DMS 273 (cell line): ENCODE data around the gene TTLL11.
A peak's percentile ranks its signal among the peaks of the same experiment; 100 is the strongest.
"Not testable (repeated sequence)": the region's sequence is repeated elsewhere in the genome, so short reads cannot be mapped to it uniquely, and the experiment has no call there.

ENCODE experiments used
- DNase-seq: peaks from one replicate; lab custom pipeline; 2025; ENCODE audit not compliant: unreplicated experiment; lab: John Stamatoyannopoulos, UW

Gene TTLL11

DNA sequence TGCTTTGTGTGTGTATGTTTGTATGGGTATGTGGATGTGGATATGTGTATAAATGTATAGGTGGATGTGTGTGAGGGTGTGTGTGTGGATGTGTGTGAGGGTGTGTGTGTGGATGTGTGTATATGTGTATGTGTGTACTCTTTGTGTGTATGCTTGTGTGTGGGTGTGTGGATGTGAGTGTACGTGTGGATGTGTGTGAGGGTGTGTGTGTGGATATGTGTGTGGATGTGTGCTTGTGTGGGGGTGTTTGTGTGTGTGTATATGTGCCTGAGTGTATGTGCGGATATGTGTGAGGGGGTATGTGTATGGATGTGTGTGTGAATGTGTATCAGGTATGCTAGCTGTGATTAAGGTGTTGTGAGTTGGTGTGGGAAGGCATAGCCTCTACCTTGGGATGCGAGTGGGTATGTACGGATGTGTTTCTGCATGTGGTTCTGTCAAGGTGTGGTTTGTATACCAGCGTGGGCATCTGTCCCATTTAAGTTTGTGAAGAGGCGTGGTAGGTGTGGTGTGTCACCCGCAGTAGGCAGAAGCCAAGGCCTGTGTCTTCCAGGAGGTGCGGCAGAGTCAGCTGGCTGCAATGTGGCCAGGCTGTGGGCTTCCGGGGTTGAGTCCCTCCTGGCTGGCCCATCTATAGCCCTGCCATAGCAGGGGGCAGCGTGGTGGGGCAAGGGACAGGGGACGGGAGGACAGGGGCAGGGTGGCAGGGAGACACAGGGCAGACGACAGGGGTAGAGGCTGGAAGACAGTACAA is 285.9 kb downstream of the TTLL11 start:
- DNase-seq: no peak

DNA sequence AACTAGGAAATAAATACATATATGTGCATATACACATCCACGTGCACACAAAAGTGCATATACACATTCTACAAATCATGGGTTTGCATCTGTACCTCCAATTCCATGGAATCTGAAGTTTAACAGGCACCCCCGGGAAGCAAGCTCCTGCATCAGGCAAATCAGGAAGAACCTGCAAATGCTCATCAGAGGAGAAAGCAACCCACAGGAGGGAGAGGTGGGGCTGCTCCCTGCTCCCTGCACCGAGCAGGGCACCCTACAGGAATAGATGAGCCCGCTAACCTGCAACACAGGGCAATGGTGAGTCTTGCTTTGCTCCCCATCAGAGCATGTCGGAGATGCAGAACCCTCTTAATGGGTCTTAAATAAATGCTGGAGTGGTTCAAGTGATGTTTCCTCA is 290.4 kb downstream of the TTLL11 start:
- DNase-seq: no peak

- no peak for DNase-seq
Observed at GRCh38 chr9:121801579-121801978, 291.5 kb downstream of the TTLL11 start.

DNA sequence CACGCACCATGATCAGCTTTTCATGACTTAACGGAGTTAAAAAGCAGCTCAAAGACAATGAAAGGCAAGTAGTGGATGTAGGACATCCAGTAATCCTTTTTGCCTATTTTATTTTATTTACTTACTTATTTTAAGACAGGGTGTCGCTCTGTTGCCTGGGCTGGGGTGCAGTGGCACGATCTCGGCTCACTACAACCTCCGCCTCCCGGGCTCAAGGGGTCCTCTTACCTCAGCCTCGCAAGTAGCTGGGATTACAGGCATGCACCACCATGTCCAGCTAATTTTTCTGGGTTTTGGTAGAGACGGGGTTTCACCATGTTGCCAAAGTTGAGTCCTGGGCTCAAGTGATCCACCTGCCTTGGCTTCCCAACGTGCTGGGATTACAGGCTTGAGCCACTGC is 292.7 kb downstream of the TTLL11 start:
- no peak for DNase-seq

DNA sequence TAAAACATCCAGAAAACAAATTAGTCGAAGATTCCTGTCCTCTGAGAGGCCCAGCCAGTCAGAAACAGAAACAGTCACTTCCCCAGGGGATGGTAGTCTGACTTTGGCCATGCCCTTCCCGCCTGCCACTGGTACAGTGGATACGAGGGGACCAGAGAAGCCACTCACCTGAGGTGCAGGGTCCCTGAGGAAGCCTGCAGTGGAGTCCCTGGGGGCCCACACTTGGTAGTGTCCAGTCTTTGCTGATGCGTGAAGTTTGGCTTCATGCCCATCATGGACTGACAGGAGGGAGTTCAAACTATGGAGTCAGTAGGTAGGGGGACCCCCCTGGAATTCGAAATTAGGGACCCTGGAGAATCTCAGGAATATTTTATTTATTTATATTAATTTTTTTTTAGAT is 294.2 kb downstream of the TTLL11 start:
- DNase-seq: no peak

GRCh38 chr9:121797081-121797480 is 296.0 kb downstream of the TTLL11 start:
- no peak for DNase-seq

- not testable (repeated sequence) for DNase-seq
Observed at GRCh38 chr9:121794334-121794733, 298.8 kb downstream of the TTLL11 start.

- DNase-seq: not testable (repeated sequence)
Observed at GRCh38 chr9:121792476-121792875, 300.6 kb downstream of the TTLL11 start.

DNA sequence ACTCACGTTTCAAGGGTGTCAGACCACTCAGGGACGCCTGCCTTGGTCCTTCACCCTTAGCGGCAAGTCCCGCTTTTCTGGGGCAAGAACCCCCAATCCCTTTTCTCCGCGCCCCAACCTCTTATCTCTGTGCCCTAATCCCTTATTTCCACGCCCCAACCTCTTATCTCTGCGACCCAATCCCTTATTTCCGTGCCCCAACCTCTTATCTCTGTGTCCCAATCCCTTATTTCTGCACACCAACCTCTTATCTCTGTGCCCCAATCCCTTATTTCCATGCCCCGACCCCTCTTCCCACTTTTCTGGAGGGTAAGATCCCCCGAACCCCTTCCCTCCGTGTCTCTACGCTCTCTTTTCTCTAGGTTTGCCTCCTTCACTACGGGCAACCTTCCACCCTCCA is 302.3 kb downstream of the TTLL11 start:
- no peak for DNase-seq

GRCh38 chr9:121788686-121789366 is 304.3 kb downstream of the TTLL11 start:
- no peak for DNase-seq

GRCh38 chr9:121786998-121787422 is 306.1 kb downstream of the TTLL11 start:
- DNase-seq: no peak

DNA sequence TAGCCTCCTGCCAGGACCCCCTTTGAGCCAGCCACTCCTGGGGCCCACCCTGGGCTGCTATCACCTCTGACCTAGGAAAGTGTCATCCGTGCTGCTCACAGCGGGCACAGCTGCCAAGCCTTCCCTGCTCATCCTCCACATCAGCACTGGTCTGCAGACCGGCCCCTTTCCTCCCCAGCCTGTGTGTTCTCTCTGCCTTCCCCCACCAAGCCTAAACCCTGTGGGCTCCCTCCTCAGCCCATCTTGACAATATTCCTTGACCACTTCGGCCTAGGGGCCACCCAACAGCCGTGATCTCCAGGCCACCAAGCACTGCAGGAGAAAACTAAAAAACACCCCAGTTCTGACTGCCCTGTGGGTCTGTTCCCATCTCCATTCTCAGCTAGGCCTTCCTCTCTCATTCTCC is 306.6 kb downstream of the TTLL11 start:
- no peak for DNase-seq

- no peak for DNase-seq
Observed at GRCh38 chr9:121785673-121786542, 307.2 kb downstream of the TTLL11 start.

- no peak for DNase-seq
Observed at GRCh38 chr9:121784731-121785411, 308.2 kb downstream of the TTLL11 start.

GRCh38 chr9:121783521-121784507 is 309.3 kb downstream of the TTLL11 start:
- DNase-seq: no peak

GRCh38 chr9:121783111-121783510 is 310.0 kb downstream of the TTLL11 start:
- DNase-seq: peak; percentile 35

GRCh38 chr9:121782514-121783110 is 310.5 kb downstream of the TTLL11 start:
- DNase-seq: no peak

- DNase-seq: no peak
Observed at GRCh38 chr9:121781701-121782464, 311.2 kb downstream of the TTLL11 start.

- DNase-seq: no peak
Observed at GRCh38 chr9:121781145-121781548, 312.0 kb downstream of the TTLL11 start.
